HepG2 (cell line): Measurements from ENCODE around the gene MAGEA6. TPM values are rescaled to one million over a fixed set of nuclear protein-coding genes. Genes with fewer than 3 reads are reported as not detected.
A peak's percentile ranks its signal among the peaks of the same experiment; 100 is the strongest.
"Not testable (repeated sequence)": the region's sequence is repeated elsewhere in the genome, so short reads cannot be mapped to it uniquely, and the experiment has no call there.

Source experiments
- ATAC-seq: fragments of 200-7000 bp; cut with Tn5 transposase; 3 replicates; pipeline ENCODE4 v1.9.1; 2020; ENCODE audit warnings: mild to moderate bottlenecking, moderate library complexity
- Bru-seq: library from RNA; stranded (reverse); fragments of 400-500 nt; gene quantifications from one replicate; lab custom pipeline; 2021; lab: Mats Ljungman, UMichigan
- BruChase-seq, 2 experiments: library from RNA; stranded (reverse); fragments of 400-500 nt; gene quantifications; one replicate each; lab custom pipeline; 2021; lab: Mats Ljungman, UMichigan
- BruUV-seq: library from RNA; stranded (reverse); fragments of 400-500 nt; replicated peaks from 2 replicates; lab custom pipeline; 2021; lab: Mats Ljungman, UMichigan
- CTCF ChIA-PET: fragments of 300-600 bp; formaldehyde crosslinking; extraction: SDS; loops from one replicate; lab custom pipeline; 2021; ENCODE audit warnings: low total read pairs, inconsistent platforms, low intra/inter-chr PET ratio; lab: Yijun Ruan, JAX
- POLR2A ChIA-PET: fragments of 350-600 bp; sonication (Branson Sonifier 250); formaldehyde crosslinking; loops from one replicate; lab custom pipeline; 2020; ENCODE audit warnings: antibody characterized with exemption, inconsistent platforms; lab: Yijun Ruan, JAX
- DNase-seq: peaks from one replicate; pipeline ENCODE4 v3.0.0-alpha.2; 2015; ENCODE audit warnings: low spot score
- FAIRE-seq: peaks from 3 replicates; lab custom pipeline; 2011; peaks lifted over from hg19 to GRCh38; lab: Jason Lieb, UNC
- H2AFZ ChIP-seq: one replicate; pipeline ENCODE4 v1.6.1; 2011; ENCODE audit warnings: low read length, inconsistent platforms
- H3K27ac ChIP-seq: fragments of 300-600 bp; 3 replicates; pipeline ENCODE4 v1.8.0; 2011; ENCODE audit warnings: mixed run types, mild to moderate bottlenecking, mixed read lengths, low read length, inconsistent platforms; ENCODE audit not compliant: insufficient read depth; ENCODE audit errors: extremely low read length
- H3K27me3 ChIP-seq, 2 experiments: fragments of 200-600 bp in 1 of 2; 2 replicates in 1 of 2; 3 replicates in 1 of 2; pipeline versions ENCODE4 v1.6.0 to v1.8.0; 2011; ENCODE audit warnings: low read length in 2 of 2, mild to moderate bottlenecking in 2 of 2, moderate library complexity in 2 of 2, inconsistent platforms in 1 of 2; ENCODE audit not compliant: insufficient read depth in 2 of 2, control insufficient read depth in 1 of 2
- H3K36me3 ChIP-seq, 2 experiments: fragments of 200-600 bp in 1 of 2; replicated peaks in 1 of 2; 2 replicates in 1 of 2; 3 replicates in 1 of 2; pipeline versions ENCODE4 v1.5.1 to v1.8.0; 2011; ENCODE audit warnings: low read length in 2 of 2, inconsistent platforms in 1 of 2; ENCODE audit not compliant: insufficient read depth in 2 of 2, control insufficient read depth in 1 of 2
- H3K4me1 ChIP-seq: 2 replicates; pipeline ENCODE4 v1.5.1; 2012; ENCODE audit warnings: low read length, inconsistent platforms; ENCODE audit not compliant: insufficient read depth
- H3K4me2 ChIP-seq: 2 replicates; pipeline ENCODE4 v1.6.0; 2011; ENCODE audit warnings: low read depth, low read length, inconsistent platforms
- H3K4me3 ChIP-seq, 3 experiments: fragments of 200-600 bp in 1 of 3; sonication (generic), shearing (Covaris generic) in 1 of 3; replicated peaks in 1 of 3; 2 replicates each; pipeline ENCODE4 v1.5.1; 2011 to 2016; ENCODE audit warnings: low read length in 3 of 3, inconsistent platforms in 2 of 3, low read depth in 2 of 3, mild to moderate bottlenecking in 2 of 3, control low read depth in 1 of 3, mixed read lengths in 1 of 3; ENCODE audit not compliant: insufficient read depth in 1 of 3
- H3K79me2 ChIP-seq: one replicate; pipeline ENCODE4 v1.6.1; 2011; ENCODE audit warnings: low read length, inconsistent platforms; ENCODE audit not compliant: insufficient read depth
- H3K9ac ChIP-seq: 2 replicates; pipeline ENCODE4 v1.6.0; 2011; ENCODE audit warnings: mild to moderate bottlenecking, low read depth, low read length, inconsistent platforms; ENCODE audit not compliant: insufficient read depth
- H3K9me3 ChIP-seq: 2 replicates; pipeline ENCODE4 v1.5.1; 2012; ENCODE audit warnings: mild to moderate bottlenecking, low read length
- H4K20me1 ChIP-seq: 2 replicates; pipeline ENCODE4 v1.6.0; 2011; ENCODE audit warnings: inconsistent platforms, mild to moderate bottlenecking, low read length, moderate library complexity; ENCODE audit not compliant: insufficient read depth
- MAFK ChIP-seq, 2 experiments: IDR thresholded peaks in 1 of 2; conservative IDR thresholded peaks in 1 of 2; 2 replicates each; pipeline ENCODE4 v1.6.1; 2011; ENCODE audit warnings: improper control_type of control experiment in 2 of 2, low read length in 2 of 2
- ZSCAN31 ChIP-seq: sonication (generic); formaldehyde crosslinking; IDR thresholded peaks from 2 replicates; pipeline ENCODE4 v1.5.0; 2020; ENCODE audit warnings: low read depth, mild to moderate bottlenecking, missing genetic modification reagents
- WGBS: methylation state at CpG from one replicate; pipeline ENCODE4 v1.1.6; 2017; ENCODE audit warnings: low lambda C conversion rate; 5-methylcytosine and 5-hydroxymethylcytosine counted together
- in situ Hi-C: cut with HindIII; loops from 2 replicates; pipeline ENCODE4 v1.10.0; 2017; ENCODE audit warnings: low pct_unique_long_range_greater_than_20kb; ENCODE audit not compliant: extremely low pct_ligation_motif_present
- intact Hi-C: fragments of 100-400 bp; cut with micrococcal nuclease; formaldehyde crosslinking; loops from one replicate; pipeline ENCODE4 v1.10.0; 2022; ENCODE audit not compliant: unreplicated experiment
- long read RNA-seq, 2 experiments: library from RNA in 1 of 2; library from polyadenylated mRNA in 1 of 2; stranded (forward) in 1 of 2; unstranded in 1 of 2; transcript quantifications; one replicate each; pipeline ENCODE4 v2.0.0, GENCODE V29; 2019 to 2022
- polyA minus RNA-seq, 3 experiments: library from RNA; depleted of rRNA, polyadenylated mRNA; stranded (reverse); fragments of >200 nt; gene quantifications; 2 replicates each; pipeline ENCODE4 v1.2.3, GENCODE V29; 2011; ENCODE audit warnings: low replicate concordance in 1 of 3
- polyA plus RNA-seq, 8 experiments: library from polyadenylated mRNA; depleted of rRNA in 3 of 8; stranded (reverse) in 7 of 8; unstranded in 1 of 8; fragments of >200 nt; fragmentation: Illumina TruSeq in 4 of 8; extraction: Trizol in 4 of 8; gene quantifications; 2 replicates each; pipeline versions ENCODE4 v1.2.1 to v1.2.3, GENCODE V29; 2011 to 2016; ENCODE audit warnings: low read depth in 4 of 8, missing spikeins in 1 of 8, mixed read lengths in 1 of 8; ENCODE audit not compliant: insufficient read depth in 1 of 8
- total RNA-seq, 5 experiments: library from RNA; depleted of rRNA; stranded (reverse); fragments of >200 nt; fragmentation: Illumina TruSeq; extraction: Trizol; gene quantifications; 2 replicates each; pipeline ENCODE4 v1.2.3, GENCODE V29; 2016; ENCODE audit warnings: low read depth in 1 of 5
- TF ChIP-seq, protein P1 (sequence below): sonication (generic); formaldehyde crosslinking; IDR thresholded peaks from 2 replicates; pipeline ENCODE4 v1.4.0; 2020; ENCODE audit warnings: missing genetic modification reagents

Gene MAGEA6
- total RNA-seq (2016; rRNA removed; fragmentation: Illumina TruSeq; extraction: Trizol) (0.97 and 1.3 TPM in 2 replicates), polyA plus RNA-seq (2011; rRNA removed) (0.18 and 0.30 TPM in 2 replicates), polyA minus RNA-seq (2011; rRNA and poly(A)+ RNA removed; ENCODE audit: low replicate concordance) (0.54 and 14.6 TPM in 2 replicates), Bru-seq, nascent RNA (not detected), BruChase-seq, experiment 1, labeled RNA remaining after a 6-hour chase (percentile 27 among the genes with signal in this experiment), BruChase-seq, experiment 2, labeled RNA remaining after a 2-hour chase (not detected)
- 0.30 TPM in 1 of 2 replicates, not detected in the other for total RNA-seq (2016; cell fraction: cytosol; rRNA removed; fragmentation: Illumina TruSeq; extraction: Trizol; ENCODE audit: low read depth)
- 0.65 and 1.0 TPM in 2 replicates for total RNA-seq (2016; cell fraction: insoluble cytoplasmic fraction; rRNA removed; fragmentation: Illumina TruSeq; extraction: Trizol)
- 0.34 TPM in 2 replicates for total RNA-seq (2016; cell fraction: membrane; rRNA removed; fragmentation: Illumina TruSeq; extraction: Trizol)
- total RNA-seq (2016; cell fraction: nucleus; rRNA removed; fragmentation: Illumina TruSeq; extraction: Trizol): 0.47 and 0.50 TPM in 2 replicates
- 0.18 and 0.28 TPM in 2 replicates for polyA plus RNA-seq (2011; cell fraction: cytosol; rRNA removed)
- polyA plus RNA-seq (2011; cell fraction: nucleus; rRNA removed): 0.08 and 0.09 TPM in 2 replicates
- polyA plus RNA-seq (2012): 0.15 TPM in 1 of 2 replicates, not detected in the other
- polyA plus RNA-seq (2016; cell fraction: cytosol; fragmentation: Illumina TruSeq; extraction: Trizol; ENCODE audit: low read depth): 0.09 and 0.12 TPM in 2 replicates
- polyA plus RNA-seq (2016; cell fraction: insoluble cytoplasmic fraction; fragmentation: Illumina TruSeq; extraction: Trizol; ENCODE audit: low read depth): 0.90 and 1.0 TPM in 2 replicates
- 0.23 and 0.27 TPM in 2 replicates for polyA plus RNA-seq (2016; cell fraction: membrane; fragmentation: Illumina TruSeq; extraction: Trizol; ENCODE audit: low read depth)
- polyA plus RNA-seq (2016; cell fraction: nucleus; fragmentation: Illumina TruSeq; extraction: Trizol; ENCODE audit: insufficient read depth, low read depth): 0.53 and 0.55 TPM in 2 replicates
- 0.59 TPM in 1 of 2 replicates, not detected in the other for polyA minus RNA-seq (2011; cell fraction: cytosol; rRNA and poly(A)+ RNA removed)
- not detected in 2 replicates for polyA minus RNA-seq (2011; cell fraction: nucleus; rRNA and poly(A)+ RNA removed)
- long read RNA-seq, experiment 1, partial matches to known transcripts: 0 of 1 reads
- long read RNA-seq, experiment 1, other reads (novel, unspliced or antisense): 1 of 1 reads
- long read RNA-seq, experiment 2: 0 reads

DNA sequence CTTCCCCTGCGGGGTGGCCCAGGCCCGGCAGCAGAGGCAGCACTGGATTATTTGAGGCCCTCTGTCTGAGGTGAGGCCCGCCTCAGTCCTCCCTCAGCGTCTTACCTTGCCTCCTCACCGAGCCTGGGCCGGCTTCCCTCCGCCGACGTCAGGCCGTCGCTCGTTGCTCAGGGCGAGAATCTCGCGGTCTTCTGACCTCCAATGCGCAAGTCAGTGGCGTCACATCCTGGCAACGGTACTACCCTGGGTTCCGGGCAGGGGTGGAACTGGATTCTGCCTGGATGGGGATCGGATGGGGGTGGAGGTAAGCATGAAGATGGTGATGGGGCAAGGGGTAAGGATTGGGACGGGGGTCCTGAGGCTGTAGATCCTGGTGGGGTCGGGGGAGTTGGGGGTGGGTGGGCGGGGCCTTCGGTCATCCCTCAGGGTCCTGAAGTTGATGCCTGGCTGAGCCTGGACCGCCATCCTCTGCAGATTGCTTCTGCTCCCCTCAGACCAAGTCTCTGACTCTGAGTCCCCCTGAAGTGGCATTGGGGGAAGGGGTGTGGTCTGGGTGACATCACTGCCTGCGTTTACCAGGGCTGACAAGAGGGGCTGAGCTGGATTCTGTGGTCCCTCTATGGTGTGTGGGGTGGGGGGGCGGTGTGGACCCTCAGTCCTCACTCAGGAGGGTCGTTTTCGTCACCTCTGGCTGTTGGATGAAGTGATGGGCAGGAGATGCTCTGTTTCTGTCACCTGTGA lies at the start of gene MAGEA6:
MAGEA6 (minus strand) TSS at position 141 of the 741 bp plus-strand sequence. CDS start 2,039 bp downstream, outside the sequence.
- H3K27me3 ChIP-seq, H3K4me3 ChIP-seq, POLR2A ChIA-PET, ATAC-seq, intact Hi-C loops, H3K79me2 ChIP-seq, BruUV-seq, H3K4me1 ChIP-seq, CTCF ChIA-PET, H2AFZ ChIP-seq, H3K4me2 ChIP-seq, H3K36me3 ChIP-seq, FAIRE-seq, H4K20me1 ChIP-seq, H3K9me3 ChIP-seq, H3K27ac ChIP-seq, in situ Hi-C loops, DNase-seq, H3K9ac ChIP-seq: not testable (repeated sequence)
- WGBS: no CpG with 5 or more reads among the region's 29 CpGs

DNA sequence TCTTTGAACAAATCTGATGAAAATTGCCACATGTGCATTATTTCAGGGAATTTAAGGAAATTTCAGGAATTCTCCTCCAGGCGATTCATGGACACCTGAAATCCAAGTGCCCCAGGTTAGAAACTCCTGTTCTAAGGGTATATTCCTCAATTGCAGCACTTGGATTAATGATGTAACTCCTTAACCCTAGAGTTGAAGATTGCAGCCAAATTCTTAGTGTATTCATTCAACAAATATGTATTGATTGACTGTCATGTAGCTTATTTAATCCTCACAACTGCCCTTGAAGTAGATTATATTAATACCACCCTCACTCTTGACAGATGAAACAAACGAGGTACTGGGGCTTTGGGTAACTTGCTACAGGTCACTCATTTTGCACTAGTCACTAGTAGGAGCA lies 49.8 kb upstream of the MAGEA6 start:
- ATAC-seq (no peak), FAIRE-seq (no peak), DNase-seq (no peak)
- no peaks in the 10 kb centered on the region for H4K20me1 ChIP-seq
- WGBS: 40% methylated on average over 1 of the region's 2 CpGs
- no TSS peak for BruUV-seq
- TF ChIP-seq MAFK (conservative IDR thresholded peaks at IDR 0.05 in 1 of 2, IDR thresholded peaks at IDR 0.05 in 1 of 2; ENCODE audit: low read length in 2 of 2): peak in 1 of 2 experiments; percentile 29; a peak in 1 of 4 replicates
- TF ChIP-seq ZSCAN31: no peak
- TF ChIP-seq, protein P1, sequence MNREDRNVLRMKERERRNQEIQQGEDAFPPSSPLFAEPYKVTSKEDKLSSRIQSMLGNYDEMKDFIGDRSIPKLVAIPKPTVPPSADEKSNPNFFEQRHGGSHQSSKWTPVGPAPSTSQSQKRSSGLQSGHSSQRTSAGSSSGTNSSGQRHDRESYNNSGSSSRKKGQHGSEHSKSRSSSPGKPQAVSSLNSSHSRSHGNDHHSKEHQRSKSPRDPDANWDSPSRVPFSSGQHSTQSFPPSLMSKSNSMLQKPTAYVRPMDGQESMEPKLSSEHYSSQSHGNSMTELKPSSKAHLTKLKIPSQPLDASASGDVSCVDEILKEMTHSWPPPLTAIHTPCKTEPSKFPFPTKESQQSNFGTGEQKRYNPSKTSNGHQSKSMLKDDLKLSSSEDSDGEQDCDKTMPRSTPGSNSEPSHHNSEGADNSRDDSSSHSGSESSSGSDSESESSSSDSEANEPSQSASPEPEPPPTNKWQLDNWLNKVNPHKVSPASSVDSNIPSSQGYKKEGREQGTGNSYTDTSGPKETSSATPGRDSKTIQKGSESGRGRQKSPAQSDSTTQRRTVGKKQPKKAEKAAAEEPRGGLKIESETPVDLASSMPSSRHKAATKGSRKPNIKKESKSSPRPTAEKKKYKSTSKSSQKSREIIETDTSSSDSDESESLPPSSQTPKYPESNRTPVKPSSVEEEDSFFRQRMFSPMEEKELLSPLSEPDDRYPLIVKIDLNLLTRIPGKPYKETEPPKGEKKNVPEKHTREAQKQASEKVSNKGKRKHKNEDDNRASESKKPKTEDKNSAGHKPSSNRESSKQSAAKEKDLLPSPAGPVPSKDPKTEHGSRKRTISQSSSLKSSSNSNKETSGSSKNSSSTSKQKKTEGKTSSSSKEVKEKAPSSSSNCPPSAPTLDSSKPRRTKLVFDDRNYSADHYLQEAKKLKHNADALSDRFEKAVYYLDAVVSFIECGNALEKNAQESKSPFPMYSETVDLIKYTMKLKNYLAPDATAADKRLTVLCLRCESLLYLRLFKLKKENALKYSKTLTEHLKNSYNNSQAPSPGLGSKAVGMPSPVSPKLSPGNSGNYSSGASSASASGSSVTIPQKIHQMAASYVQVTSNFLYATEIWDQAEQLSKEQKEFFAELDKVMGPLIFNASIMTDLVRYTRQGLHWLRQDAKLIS (CRISPR knock-in tag): no peak
- no peaks in the 10 kb centered on the region for H3K36me3 ChIP-seq
- CTCF ChIA-PET: no interaction called here
- no peak overlapping the region for H3K4me2 ChIP-seq
- H3K27me3 ChIP-seq: no peaks in the 10 kb centered on the region
- in situ Hi-C loops: loop anchor here (25.0 kb wide), 2 partner anchors 182 to 1082 kb away; partner anchors contain the start of genes CNGA2 and GABRQ
- no peaks in the 10 kb centered on the region for H3K9me3 ChIP-seq
- intact Hi-C loops: no loop called here
- POLR2A ChIA-PET: no interaction called here
- no peaks in the 10 kb centered on the region for H3K79me2 ChIP-seq
- no peak overlapping the region for H3K9ac ChIP-seq
- no peak overlapping the region for H3K4me3 ChIP-seq
- no peak overlapping the region for H3K27ac ChIP-seq
- H2AFZ ChIP-seq: no peak overlapping the region
- H3K4me1 ChIP-seq: peaks cover 11% of the 10 kb centered on the region
